HepG2 (cell line): ENCODE results near the gene MARCHF9. TPM values are rescaled to one million over a fixed set of nuclear protein-coding genes. Genes with fewer than 3 reads are reported as not detected.

Source experiments
- HMG20A ChIP-seq: IDR thresholded peaks from 2 replicates; pipeline ENCODE4 v1.6.1; 2016; ENCODE audit warnings: borderline replicate concordance
- KLF9 ChIP-seq: IDR thresholded peaks from 2 replicates; pipeline ENCODE4 v1.6.1; 2016; ENCODE audit warnings: low read depth
- MBD4 ChIP-seq: IDR thresholded peaks from 2 replicates; pipeline ENCODE4 v1.6.1; 2012; ENCODE audit warnings: low read length, inconsistent platforms, borderline replicate concordance
- NCOA5 ChIP-seq: sonication (generic); formaldehyde crosslinking; IDR thresholded peaks from 2 replicates; pipeline ENCODE4 v1.4.0; 2020; ENCODE audit warnings: missing genetic modification reagents
- PCBP1 ChIP-seq: fragments of 200-400 bp; formaldehyde crosslinking; IDR thresholded peaks from 2 replicates; pipeline ENCODE4 v1.6.1; 2017; ENCODE audit warnings: mild to moderate bottlenecking, low read depth, low read length, borderline replicate concordance
- POGZ ChIP-seq: sonication (generic); formaldehyde crosslinking; IDR thresholded peaks from 2 replicates; pipeline ENCODE4 v1.4.0; 2020; ENCODE audit warnings: mild to moderate bottlenecking, missing genetic modification reagents
- POLR2A ChIP-seq, 2 experiments: IDR thresholded peaks; 2 replicates each; pipeline ENCODE4 v1.6.1; 2011; ENCODE audit warnings: low read depth in 2 of 2, low read length in 2 of 2, mild to moderate bottlenecking in 1 of 2, moderate library complexity in 1 of 2; ENCODE audit not compliant: insufficient read depth in 1 of 2
- PPARG ChIP-seq: conservative IDR thresholded peaks from 2 replicates; pipeline ENCODE4 v1.6.1; 2016; ENCODE audit warnings: missing biosample characterization, missing genetic modification reagents
- SAFB2 ChIP-seq: sonication (generic); formaldehyde crosslinking; IDR thresholded peaks from 2 replicates; pipeline ENCODE4 v1.5.1; 2020; ENCODE audit warnings: missing genetic modification reagents, low read depth, mild to moderate bottlenecking, borderline replicate concordance
- ZFP36 ChIP-seq: fragments of 150-350 bp; IDR thresholded peaks from 2 replicates; pipeline ENCODE4 v1.6.1; 2018; ENCODE audit warnings: borderline replicate concordance, low read length, low read depth; ENCODE audit not compliant: partially characterized antibody
- ZNF121 ChIP-seq: sonication (generic); formaldehyde crosslinking; IDR thresholded peaks from 2 replicates; pipeline ENCODE4 v1.5.0; 2020; ENCODE audit warnings: mild to moderate bottlenecking, missing genetic modification reagents
- ZNF274 ChIP-seq: sonication (generic); formaldehyde crosslinking; IDR thresholded peaks from 2 replicates; pipeline ENCODE4 v1.5.1; 2020; ENCODE audit warnings: mild to moderate bottlenecking, missing genetic modification reagents
- ZNF367 ChIP-seq: sonication (generic); formaldehyde crosslinking; IDR thresholded peaks from 2 replicates; pipeline ENCODE4 v1.4.0; 2020; ENCODE audit warnings: missing genetic modification reagents, borderline replicate concordance
- ZNF431 ChIP-seq: sonication (generic); formaldehyde crosslinking; IDR thresholded peaks from 2 replicates; pipeline ENCODE4 v1.9.0; 2022; ENCODE audit warnings: missing genetic modification reagents, low read depth, mild to moderate bottlenecking, borderline replicate concordance
- ZNF468 ChIP-seq: sonication (generic); formaldehyde crosslinking; IDR thresholded peaks from 2 replicates; pipeline ENCODE4 v1.8.0; 2022; ENCODE audit warnings: mild to moderate bottlenecking, moderate library complexity, missing genetic modification reagents
- ZNF598 ChIP-seq: sonication (generic); formaldehyde crosslinking; IDR thresholded peaks from 2 replicates; pipeline ENCODE4 v1.5.1; 2020; ENCODE audit warnings: mild to moderate bottlenecking, missing genetic modification reagents, borderline replicate concordance
- ZNF746 ChIP-seq: sonication (generic); formaldehyde crosslinking; IDR thresholded peaks from 2 replicates; pipeline ENCODE4 v1.8.0; 2022; ENCODE audit warnings: mild to moderate bottlenecking, missing genetic modification reagents
- polyA plus RNA-seq, 8 experiments: library from polyadenylated mRNA; depleted of rRNA in 3 of 8; stranded (reverse) in 7 of 8; unstranded in 1 of 8; fragments of >200 nt; fragmentation: Illumina TruSeq in 4 of 8; extraction: Trizol in 4 of 8; gene quantifications; 2 replicates each; pipeline versions ENCODE4 v1.2.1 to v1.2.3, GENCODE V29; 2011 to 2016; ENCODE audit warnings: low read depth in 4 of 8, missing spikeins in 1 of 8, mixed read lengths in 1 of 8; ENCODE audit not compliant: insufficient read depth in 1 of 8
- total RNA-seq, 5 experiments: library from RNA; depleted of rRNA; stranded (reverse); fragments of >200 nt; fragmentation: Illumina TruSeq; extraction: Trizol; gene quantifications; 2 replicates each; pipeline ENCODE4 v1.2.3, GENCODE V29; 2016; ENCODE audit warnings: low read depth in 1 of 5
- TF ChIP-seq, protein P1 (sequence below): sonication (generic); formaldehyde crosslinking; conservative IDR thresholded peaks from 2 replicates; pipeline ENCODE4 v1.8.0; 2022; ENCODE audit warnings: low read depth, missing genetic modification reagents
- TF ChIP-seq, protein P2 (sequence below): sonication (generic); formaldehyde crosslinking; IDR thresholded peaks from 2 replicates; pipeline ENCODE4 v1.4.0; 2020; ENCODE audit warnings: mild to moderate bottlenecking, missing genetic modification reagents
- TF ChIP-seq, protein P3 (sequence below): sonication (generic); formaldehyde crosslinking; IDR thresholded peaks from 2 replicates; pipeline ENCODE4 v1.5.1; 2020; ENCODE audit warnings: missing genetic modification reagents, mild to moderate bottlenecking, borderline replicate concordance
- TF ChIP-seq, protein P4 (sequence below): sonication (generic); formaldehyde crosslinking; IDR thresholded peaks from 2 replicates; pipeline ENCODE4 v1.4.0; 2020; ENCODE audit warnings: missing genetic modification reagents

The MARCHF9 gene
- total and polyA plus RNA-seq, 2 of the 13 experiments (the other 11 are each of a cell fraction or from before 2014, with no cell fraction given) = 5.7 to 9.6 TPM

DNA sequence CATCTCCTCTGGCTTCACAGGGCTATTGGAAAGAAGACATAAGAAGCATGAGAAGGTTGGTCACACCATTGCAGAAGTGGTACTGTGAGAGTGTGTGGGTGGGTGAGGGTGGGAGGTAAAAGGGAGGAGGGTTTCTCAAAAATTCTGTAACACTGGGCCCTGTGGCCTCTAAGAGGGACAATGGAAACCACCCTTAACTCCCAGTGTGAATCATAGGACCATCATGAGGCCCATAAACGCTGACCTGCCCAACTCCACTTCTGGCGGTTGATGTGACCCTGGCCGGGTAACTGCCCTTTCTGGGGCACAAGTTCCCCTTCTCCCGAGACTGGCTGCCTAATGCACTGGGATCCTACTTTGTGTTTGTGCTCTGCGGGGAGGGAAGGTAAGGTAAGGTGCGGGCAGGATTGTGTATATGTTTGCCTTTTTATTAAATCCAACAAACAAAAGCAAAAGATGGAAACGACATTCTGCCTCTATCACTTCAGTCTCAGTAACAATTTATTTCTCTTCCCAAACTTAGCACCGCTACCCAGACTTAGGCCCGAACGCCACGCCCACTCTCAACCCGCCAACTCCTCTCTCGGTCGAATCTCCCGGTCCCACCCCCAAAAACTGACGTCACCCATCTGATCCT, 16.5 kb downstream of the MARCHF9 start (continued):
- TF ChIP-seq POLR2A (IDR thresholded peaks at IDR 0.05; ENCODE audit: insufficient read depth in 1 of 2, low read depth in 2 of 2, low read length in 2 of 2) = no peak
- TF ChIP-seq, protein P1, sequence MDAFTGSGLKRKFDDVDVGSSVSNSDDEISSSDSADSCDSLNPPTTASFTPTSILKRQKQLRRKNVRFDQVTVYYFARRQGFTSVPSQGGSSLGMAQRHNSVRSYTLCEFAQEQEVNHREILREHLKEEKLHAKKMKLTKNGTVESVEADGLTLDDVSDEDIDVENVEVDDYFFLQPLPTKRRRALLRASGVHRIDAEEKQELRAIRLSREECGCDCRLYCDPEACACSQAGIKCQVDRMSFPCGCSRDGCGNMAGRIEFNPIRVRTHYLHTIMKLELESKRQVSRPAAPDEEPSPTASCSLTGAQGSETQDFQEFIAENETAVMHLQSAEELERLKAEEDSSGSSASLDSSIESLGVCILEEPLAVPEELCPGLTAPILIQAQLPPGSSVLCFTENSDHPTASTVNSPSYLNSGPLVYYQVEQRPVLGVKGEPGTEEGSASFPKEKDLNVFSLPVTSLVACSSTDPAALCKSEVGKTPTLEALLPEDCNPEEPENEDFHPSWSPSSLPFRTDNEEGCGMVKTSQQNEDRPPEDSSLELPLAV (CRISPR knock-in tag) = no peak
- no peak for TF ChIP-seq ZFP36
- no peak for TF ChIP-seq MBD4
- TF ChIP-seq ZNF468 = no peak
- TF ChIP-seq, protein P2, sequence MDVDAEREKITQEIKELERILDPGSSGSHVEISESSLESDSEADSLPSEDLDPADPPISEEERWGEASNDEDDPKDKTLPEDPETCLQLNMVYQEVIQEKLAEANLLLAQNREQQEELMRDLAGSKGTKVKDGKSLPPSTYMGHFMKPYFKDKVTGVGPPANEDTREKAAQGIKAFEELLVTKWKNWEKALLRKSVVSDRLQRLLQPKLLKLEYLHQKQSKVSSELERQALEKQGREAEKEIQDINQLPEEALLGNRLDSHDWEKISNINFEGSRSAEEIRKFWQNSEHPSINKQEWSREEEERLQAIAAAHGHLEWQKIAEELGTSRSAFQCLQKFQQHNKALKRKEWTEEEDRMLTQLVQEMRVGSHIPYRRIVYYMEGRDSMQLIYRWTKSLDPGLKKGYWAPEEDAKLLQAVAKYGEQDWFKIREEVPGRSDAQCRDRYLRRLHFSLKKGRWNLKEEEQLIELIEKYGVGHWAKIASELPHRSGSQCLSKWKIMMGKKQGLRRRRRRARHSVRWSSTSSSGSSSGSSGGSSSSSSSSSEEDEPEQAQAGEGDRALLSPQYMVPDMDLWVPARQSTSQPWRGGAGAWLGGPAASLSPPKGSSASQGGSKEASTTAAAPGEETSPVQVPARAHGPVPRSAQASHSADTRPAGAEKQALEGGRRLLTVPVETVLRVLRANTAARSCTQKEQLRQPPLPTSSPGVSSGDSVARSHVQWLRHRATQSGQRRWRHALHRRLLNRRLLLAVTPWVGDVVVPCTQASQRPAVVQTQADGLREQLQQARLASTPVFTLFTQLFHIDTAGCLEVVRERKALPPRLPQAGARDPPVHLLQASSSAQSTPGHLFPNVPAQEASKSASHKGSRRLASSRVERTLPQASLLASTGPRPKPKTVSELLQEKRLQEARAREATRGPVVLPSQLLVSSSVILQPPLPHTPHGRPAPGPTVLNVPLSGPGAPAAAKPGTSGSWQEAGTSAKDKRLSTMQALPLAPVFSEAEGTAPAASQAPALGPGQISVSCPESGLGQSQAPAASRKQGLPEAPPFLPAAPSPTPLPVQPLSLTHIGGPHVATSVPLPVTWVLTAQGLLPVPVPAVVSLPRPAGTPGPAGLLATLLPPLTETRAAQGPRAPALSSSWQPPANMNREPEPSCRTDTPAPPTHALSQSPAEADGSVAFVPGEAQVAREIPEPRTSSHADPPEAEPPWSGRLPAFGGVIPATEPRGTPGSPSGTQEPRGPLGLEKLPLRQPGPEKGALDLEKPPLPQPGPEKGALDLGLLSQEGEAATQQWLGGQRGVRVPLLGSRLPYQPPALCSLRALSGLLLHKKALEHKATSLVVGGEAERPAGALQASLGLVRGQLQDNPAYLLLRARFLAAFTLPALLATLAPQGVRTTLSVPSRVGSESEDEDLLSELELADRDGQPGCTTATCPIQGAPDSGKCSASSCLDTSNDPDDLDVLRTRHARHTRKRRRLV (CRISPR knock-in tag) = 0 out of 2 replicates have a peak, but pooled peaks have one; percentile 0
- TF ChIP-seq PCBP1 = no peak
- TF ChIP-seq, protein P3, sequence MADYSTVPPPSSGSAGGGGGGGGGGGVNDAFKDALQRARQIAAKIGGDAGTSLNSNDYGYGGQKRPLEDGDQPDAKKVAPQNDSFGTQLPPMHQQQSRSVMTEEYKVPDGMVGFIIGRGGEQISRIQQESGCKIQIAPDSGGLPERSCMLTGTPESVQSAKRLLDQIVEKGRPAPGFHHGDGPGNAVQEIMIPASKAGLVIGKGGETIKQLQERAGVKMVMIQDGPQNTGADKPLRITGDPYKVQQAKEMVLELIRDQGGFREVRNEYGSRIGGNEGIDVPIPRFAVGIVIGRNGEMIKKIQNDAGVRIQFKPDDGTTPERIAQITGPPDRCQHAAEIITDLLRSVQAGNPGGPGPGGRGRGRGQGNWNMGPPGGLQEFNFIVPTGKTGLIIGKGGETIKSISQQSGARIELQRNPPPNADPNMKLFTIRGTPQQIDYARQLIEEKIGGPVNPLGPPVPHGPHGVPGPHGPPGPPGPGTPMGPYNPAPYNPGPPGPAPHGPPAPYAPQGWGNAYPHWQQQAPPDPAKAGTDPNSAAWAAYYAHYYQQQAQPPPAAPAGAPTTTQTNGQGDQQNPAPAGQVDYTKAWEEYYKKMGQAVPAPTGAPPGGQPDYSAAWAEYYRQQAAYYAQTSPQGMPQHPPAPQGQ (CRISPR knock-in tag) = no peak
- 0 out of 2 replicates have a peak, but pooled peaks have one; percentile 2 for TF ChIP-seq ZNF598 (CRISPR knock-in tag)
- TF ChIP-seq NCOA5 (CRISPR knock-in tag) = no peak
- no peak for TF ChIP-seq ZNF367 (CRISPR knock-in tag)
- no peak for TF ChIP-seq HMG20A
- no peak for TF ChIP-seq ZNF121
- TF ChIP-seq PPARG = no peak
- no peak for TF ChIP-seq POGZ
- 0 out of 2 replicates have a peak, but pooled peaks have one; percentile 3 for TF ChIP-seq ZNF431 (CRISPR knock-in tag)
- no peak for TF ChIP-seq ZNF274
- TF ChIP-seq ZNF746 (CRISPR knock-in tag) = no peak
- no peak for TF ChIP-seq SAFB2 (CRISPR knock-in tag)
- TF ChIP-seq, protein P4, sequence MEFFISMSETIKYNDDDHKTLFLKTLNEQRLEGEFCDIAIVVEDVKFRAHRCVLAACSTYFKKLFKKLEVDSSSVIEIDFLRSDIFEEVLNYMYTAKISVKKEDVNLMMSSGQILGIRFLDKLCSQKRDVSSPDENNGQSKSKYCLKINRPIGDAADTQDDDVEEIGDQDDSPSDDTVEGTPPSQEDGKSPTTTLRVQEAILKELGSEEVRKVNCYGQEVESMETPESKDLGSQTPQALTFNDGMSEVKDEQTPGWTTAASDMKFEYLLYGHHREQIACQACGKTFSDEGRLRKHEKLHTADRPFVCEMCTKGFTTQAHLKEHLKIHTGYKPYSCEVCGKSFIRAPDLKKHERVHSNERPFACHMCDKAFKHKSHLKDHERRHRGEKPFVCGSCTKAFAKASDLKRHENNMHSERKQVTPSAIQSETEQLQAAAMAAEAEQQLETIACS (CRISPR knock-in tag) = no peak
- TF ChIP-seq KLF9 (CRISPR knock-in tag) = peak; percentile 97
